Uterus (tissue), 4 donors: ENCODE results near the gene PTTG1. TPM values are rescaled to one million over a fixed set of nuclear protein-coding genes. Genes with fewer than 3 reads are reported as not detected.

ENCODE experiments used
- DNase-seq, 2 donors: peaks; one replicate each; pipeline ENCODE4 v3.0.0-alpha.2; 2019 to 2020
- H3K27ac ChIP-seq, 2 donors: fragments of 200-600 bp; sonication (generic); 1 replicate in 1 of 2; 2 replicates in 1 of 2; pipeline ENCODE4 v1.5.1; 2016 to 2018
- H3K27me3 ChIP-seq, 2 donors: fragments of 200-600 bp; sonication (generic); one replicate each; pipeline ENCODE4 v1.5.1; 2018 to 2019; ENCODE audit warnings: control low read depth in 1 of 2
- H3K36me3 ChIP-seq, 2 donors: fragments of 200-600 bp; sonication (generic); one replicate each; pipeline ENCODE4 v1.5.1; 2019; ENCODE audit warnings: control low read depth in 1 of 2
- H3K4me1 ChIP-seq, 2 donors: fragments of 200-600 bp; sonication (generic); one replicate each; pipeline ENCODE4 v1.5.1; 2018 to 2019; ENCODE audit warnings: control low read depth in 1 of 2
- H3K4me3 ChIP-seq, 2 donors: fragments of 200-600 bp; sonication (generic); 1 replicate in 1 of 2; 2 replicates in 1 of 2; pipeline ENCODE4 v1.5.1; 2018 to 2019; ENCODE audit warnings: mild to moderate bottlenecking in 1 of 2
- H3K9me3 ChIP-seq, 2 donors: fragments of 200-600 bp; sonication (generic); one replicate each; pipeline ENCODE4 v1.5.1; 2019; ENCODE audit warnings: control low read depth in 1 of 2
- CTCF ChIP-seq, 4 experiments: fragments of 200-600 bp in 2 of 4; fragments of 450-650 bp in 2 of 4; sonication (generic) in 2 of 4; IDR thresholded peaks; one replicate each; pipeline ENCODE4 v1.5.1; 2016 to 2019; ENCODE audit warnings: antibody characterized with exemption in 4 of 4, mild to moderate bottlenecking in 2 of 4, moderate library complexity in 1 of 4
- POLR2A ChIP-seq, 2 donors: fragments of 450-650 bp; IDR thresholded peaks; one replicate each; pipeline ENCODE4 v1.6.1; 2016; ENCODE audit warnings: antibody characterized with exemption in 2 of 2, mild to moderate bottlenecking in 1 of 2, moderate library complexity in 1 of 2
- intact Hi-C: fragments of 100-400 bp; cut with DNase I; formaldehyde crosslinking; loops from one replicate; pipeline ENCODE4 v1.15.1; 2023; ENCODE audit warnings: low total_unique reads
- total RNA-seq, 4 donors: library from RNA; depleted of rRNA in 3 of 4; stranded (reverse); fragments of >200 nt in 3 of 4; gene quantifications; one replicate each; pipeline versions ENCODE4 v1.1.0 to v1.2.4, GENCODE V29; 2014 to 2023
- donor health status: DM: yes; HTN: yes; CAD: no.

Gene PTTG1
- total RNA-seq, 4 donors from 2014 or later: 2.4 to 40.0 (median 10.6) TPM; not detected in 1

DNA sequence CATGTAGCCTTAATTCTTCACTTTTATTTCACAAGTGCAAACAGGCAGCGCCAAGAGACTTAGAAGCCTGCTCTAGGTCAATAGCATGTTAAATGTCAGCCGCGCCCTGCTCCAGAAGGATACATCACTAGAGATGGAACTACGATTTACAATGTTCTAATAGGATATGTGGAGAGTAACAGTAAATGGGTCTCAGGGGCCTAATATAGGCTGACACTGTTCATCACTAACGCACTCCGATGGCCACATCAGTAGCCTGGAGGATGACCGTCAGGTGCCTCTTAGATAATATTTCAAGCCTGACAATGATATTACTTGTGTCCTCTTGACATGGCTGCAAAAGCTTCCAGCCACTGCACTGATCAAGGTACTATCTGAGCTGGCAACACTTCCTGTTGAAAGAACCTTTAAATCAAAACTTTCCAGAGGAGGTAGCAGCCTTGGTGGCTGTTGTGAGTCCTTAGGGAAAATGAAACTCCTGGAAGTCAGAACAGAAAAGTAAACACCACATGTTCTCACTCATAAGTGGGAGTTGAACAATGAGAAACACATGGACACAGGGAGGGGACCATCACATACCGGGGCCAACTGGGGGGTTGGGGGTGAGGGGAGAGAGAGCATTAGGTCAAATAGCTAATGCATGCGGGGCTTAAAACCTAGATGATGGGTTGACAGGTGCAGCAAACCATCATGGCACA lies 35.0 kb downstream of the PTTG1 start:
- intact Hi-C loops: no loop called here
- H3K27me3 ChIP-seq: no peaks in the 10 kb centered on the region
- no peak for TF ChIP-seq CTCF (IDR thresholded peaks at IDR 0.05)
- no peak for TF ChIP-seq POLR2A (IDR thresholded peaks at IDR 0.05)
- H3K36me3 ChIP-seq: no peaks in the 10 kb centered on the region
- DNase-seq: no peak
- H3K27ac ChIP-seq: no peak overlapping the region
- no peak overlapping the region for H3K4me3 ChIP-seq
- no peaks in the 10 kb centered on the region for H3K4me1 ChIP-seq
- no peaks in the 10 kb centered on the region for H3K9me3 ChIP-seq

DNA sequence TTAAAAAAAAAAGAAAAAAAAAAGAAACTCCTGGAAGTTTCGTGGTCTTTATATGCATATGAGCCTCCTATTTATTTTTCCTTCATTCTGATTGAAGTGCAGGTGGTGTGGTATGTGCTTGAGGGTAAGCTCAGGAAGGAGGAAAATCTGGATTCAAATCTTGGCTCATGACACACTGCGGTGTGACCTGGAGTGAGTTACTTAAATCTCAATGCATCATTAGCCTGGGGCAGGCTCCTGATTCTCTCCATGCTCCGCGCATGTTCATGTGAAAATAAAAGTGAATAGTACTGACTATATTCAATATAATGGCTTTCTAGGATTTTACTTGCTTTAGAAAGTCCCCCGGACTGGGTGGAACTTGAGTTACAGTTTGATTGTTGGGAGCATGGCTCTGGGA lies 35.6 kb downstream of the PTTG1 start:
- no peak for DNase-seq
- no peaks in the 10 kb centered on the region for H3K9me3 ChIP-seq
- no peaks in the 10 kb centered on the region for H3K27me3 ChIP-seq
- no peaks in the 10 kb centered on the region for H3K4me1 ChIP-seq
- intact Hi-C loops: no loop called here
- no peaks in the 10 kb centered on the region for H3K36me3 ChIP-seq
- TF ChIP-seq POLR2A (IDR thresholded peaks at IDR 0.05) (no peak), CTCF (IDR thresholded peaks at IDR 0.05) (no peak)
- H3K4me3 ChIP-seq: no peak overlapping the region
- no peak overlapping the region for H3K27ac ChIP-seq

DNA sequence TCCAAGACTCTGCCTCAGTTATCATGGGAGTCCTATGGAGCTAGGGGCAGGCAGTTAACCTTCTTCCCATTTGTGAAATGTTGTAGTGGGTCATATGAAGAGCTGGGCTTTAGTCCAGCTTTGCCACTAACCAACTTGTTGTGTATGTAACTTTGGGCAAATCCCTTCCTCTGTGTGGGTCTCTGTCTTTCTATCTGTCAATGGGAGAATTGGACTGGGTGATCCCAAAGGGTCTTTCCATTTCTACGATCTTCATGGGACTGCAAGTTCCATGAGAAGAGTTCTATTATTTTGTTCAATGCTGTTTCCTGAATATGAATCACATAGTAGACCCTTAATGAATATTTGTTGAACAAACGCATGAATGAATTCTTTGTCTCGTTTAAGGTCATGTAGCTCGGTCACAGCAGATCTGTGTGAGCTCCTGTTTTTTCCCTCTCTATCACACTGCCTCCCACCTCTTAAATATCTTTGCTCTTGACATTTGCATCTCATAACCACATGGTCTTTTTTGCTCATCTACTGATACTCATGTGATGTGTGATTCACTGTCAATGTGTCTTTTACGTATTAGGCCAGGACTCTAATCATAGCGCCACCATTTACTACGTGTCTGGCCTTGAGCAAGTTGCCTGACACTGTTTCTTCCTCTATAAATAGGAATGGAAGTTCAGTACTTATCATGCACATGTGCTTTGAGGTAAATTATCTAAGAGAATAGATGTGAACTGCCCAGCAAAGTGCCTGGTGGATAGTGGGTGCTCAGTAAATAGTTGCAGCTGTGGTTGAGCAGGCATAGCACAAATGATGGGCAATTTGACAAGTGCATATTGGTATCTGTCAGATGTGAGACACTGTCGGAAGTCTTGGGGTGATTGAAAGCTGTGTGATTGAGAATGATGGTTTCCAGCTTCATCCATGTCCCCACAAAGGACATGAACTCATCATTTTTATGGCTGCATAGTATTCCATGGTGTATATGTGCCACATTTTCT lies 37.4 kb downstream of the PTTG1 start:
- intact Hi-C loops: no loop called here
- TF ChIP-seq CTCF (IDR thresholded peaks at IDR 0.05): no peak
- TF ChIP-seq POLR2A (IDR thresholded peaks at IDR 0.05): no peak
- H3K4me3 ChIP-seq: no peak overlapping the region
- H3K27ac ChIP-seq: no peak overlapping the region
- H3K4me1 ChIP-seq: no peaks in the 10 kb centered on the region
- no peaks in the 10 kb centered on the region for H3K36me3 ChIP-seq
- DNase-seq: no peak
- H3K27me3 ChIP-seq: no peaks in the 10 kb centered on the region
- no peaks in the 10 kb centered on the region for H3K9me3 ChIP-seq

DNA sequence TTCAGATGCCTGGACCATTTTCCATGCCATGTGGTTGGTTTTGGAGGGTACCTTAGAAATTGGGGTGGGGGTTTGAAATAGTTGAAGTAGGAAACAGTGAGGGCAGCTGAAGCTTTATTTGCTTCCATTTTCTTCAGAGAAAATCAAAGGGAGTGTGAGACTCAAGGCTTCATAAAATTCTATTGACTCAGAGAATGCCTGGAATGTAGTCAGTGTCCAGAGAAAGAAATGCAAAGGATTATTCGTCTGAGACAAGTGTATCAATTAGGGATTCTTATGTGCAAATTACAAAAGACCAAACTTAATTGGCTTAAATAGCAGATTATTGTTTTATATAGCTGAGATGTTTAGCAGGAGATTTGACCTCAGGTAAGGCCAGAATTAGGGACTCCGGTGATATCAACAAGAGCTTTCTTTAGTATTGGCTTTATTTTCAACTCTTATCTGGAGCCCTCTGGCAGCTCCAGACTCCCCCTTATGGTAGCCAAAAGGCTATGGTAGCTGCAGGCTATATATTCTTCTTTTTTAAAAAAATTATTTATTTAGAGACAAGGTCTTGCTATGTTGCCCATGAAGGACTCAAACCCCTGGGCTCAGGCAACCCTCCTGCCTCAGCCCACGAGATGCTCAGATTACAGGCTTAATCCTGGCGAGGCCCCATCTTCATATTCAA lies 38.9 kb downstream of the PTTG1 start:
- H3K27ac ChIP-seq: no peak overlapping the region
- intact Hi-C loops: no loop called here
- H3K4me1 ChIP-seq: no peaks in the 10 kb centered on the region
- no peaks in the 10 kb centered on the region for H3K27me3 ChIP-seq
- no peak overlapping the region for H3K4me3 ChIP-seq
- no peaks in the 10 kb centered on the region for H3K36me3 ChIP-seq
- DNase-seq: no peak
- TF ChIP-seq CTCF (IDR thresholded peaks at IDR 0.05) (no peak), POLR2A (IDR thresholded peaks at IDR 0.05) (no peak)
- H3K9me3 ChIP-seq: no peaks in the 10 kb centered on the region
